ENCODE measurements around the gene OCRL.

- TF ChIP-seq TAF1 (IDR thresholded peaks at IDR 0.05; ENCODE audit: low read depth, low read length) (no peak), POLR2A (IDR thresholded peaks at IDR 0.05; ENCODE audit: low read depth, low read length) (no peak), POLR2AphosphoS5 (IDR thresholded peaks at IDR 0.05; ENCODE audit: low read depth, low read length) (no peak), PAX5 (IDR thresholded peaks at IDR 0.05; ENCODE audit: insufficient read depth, low read length, severe bottlenecking) (no peak)
Measured at GRCh38 chrX:129549124-129549523, 9.1 kb downstream of the OCRL start.

All from GM12891 (cell line).